GM18951 (cell line): Measurements from ENCODE around the gene CAMSAP1.

Source experiments
- POLR2A ChIP-seq: IDR thresholded peaks from 4 replicates; pipeline ENCODE4 v1.6.1; 2011; ENCODE audit warnings: mild to moderate bottlenecking; ENCODE audit not compliant: insufficient read length, insufficient read depth; ENCODE audit errors: extremely low read depth
- in situ Hi-C: fragments of 300-500 bp; cut with MboI; formaldehyde crosslinking; loops from one replicate; pipeline ENCODE4 v1.12.0; 2022; ENCODE audit warnings: low sequenced_read_pairs, mixed read lengths, inconsistent platforms; ENCODE audit not compliant: unreplicated experiment

The CAMSAP1 gene

DNA sequence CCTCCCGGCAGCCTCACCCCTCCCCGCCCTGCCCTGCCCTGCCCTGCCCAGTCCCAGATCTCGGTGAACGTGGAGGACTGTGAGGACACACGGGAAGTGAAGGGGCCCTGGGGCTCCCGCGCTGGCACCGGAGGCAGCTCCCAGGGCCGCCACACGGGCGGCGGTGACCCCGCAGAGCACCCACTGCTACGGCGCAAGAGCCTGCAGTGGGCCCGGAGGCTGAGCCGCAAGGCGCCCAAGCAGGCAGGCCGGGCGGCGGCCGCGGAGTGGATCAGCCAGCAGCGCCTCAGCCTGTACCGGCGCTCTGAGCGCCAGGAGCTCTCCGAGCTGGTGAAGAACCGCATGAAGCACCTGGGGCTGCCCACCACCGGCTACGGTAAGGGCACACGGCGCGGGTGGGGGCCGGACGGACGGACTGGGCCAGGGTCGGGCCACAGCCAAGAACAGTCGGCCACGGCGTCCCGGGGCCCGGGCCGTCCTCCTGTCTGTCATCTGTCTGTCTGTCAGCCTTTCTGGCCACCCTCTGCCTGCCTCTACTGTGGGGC is 121.1 kb downstream of the CAMSAP1 start:
- in situ Hi-C loops = no loop called here
- TF ChIP-seq POLR2A = no peak

DNA sequence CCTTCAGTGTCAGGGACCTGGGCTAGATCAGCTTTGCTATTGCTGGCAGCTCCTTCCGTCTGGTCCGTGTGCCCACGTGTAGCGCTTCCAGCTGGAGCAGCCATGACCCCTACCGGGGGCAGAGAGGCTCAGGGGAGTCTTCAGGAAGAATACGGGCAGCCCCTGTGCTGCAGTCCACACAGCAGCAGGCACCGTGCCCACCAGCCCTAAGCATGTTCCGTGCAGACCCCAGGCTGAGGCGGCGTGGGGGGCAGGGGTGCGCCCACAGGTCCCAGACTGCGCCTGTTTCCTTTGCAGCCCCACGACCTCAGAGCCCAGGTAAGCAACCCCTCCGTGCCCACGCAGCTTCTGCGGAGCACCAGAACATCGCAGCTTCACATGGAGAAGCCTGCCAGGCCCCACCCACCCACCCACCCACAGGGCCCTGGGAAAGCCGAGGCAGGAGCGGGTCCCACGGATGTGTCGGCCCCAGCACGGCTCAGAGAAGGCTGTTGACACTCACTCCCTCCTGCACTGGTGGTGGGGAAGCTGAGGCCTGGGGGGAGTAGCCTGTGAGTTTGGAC is 122.3 kb downstream of the CAMSAP1 start:
- TF ChIP-seq POLR2A = no peak
- in situ Hi-C loops = no loop called here

DNA sequence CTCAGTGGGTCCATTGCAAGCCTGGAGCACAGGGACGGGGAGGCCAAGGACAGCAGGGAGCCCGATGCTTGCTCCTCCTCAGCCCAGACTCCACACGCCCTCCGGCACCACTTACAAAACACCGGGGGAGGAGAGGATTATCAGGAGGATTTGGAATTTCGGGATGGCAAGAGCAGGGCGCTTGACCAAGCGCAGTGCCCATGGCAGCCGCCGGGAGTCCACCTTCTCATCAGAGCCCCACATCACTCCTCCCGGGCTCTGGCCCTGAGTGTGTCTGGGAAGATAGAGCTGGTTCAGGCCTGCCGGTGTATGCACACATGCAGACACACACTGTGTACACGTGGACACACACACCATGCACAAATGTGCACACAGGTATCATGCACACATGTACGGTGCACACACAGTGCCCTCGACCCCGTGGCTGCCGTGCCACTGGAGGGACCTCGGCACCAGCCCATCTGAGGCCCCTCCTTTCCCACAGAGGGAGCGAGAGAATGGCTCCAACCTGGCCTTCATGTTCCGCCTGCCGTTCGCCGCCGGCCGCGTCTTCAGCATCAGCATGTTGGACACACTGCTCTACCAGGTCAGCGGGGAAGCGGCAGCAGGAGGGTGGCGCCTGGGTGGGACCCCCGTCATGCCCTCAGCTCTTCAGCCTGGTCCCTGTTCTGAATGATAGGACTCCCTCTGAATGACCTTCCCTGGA is 123.7 kb downstream of the CAMSAP1 start:
- in situ Hi-C loops = no loop called here

DNA sequence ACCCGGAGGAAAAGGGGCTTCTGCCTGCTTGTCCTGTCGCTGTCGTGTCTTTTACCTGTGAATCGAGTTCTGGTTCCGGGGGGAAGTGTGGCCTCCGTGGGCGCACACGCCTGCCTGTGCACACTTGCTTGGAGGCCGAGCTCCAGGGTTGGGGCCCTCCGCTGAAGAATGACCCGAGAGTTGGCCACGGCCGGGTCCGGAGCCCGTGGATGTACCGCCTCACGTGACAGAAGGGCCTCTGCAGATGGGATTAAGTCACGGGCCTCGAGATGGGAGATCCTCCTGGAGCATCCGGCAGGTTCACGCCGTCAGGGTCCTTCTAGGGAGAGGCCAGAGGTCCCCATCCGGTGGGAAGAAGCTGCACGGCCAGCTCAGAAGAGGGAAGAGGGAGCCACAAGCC is 124.4 kb downstream of the CAMSAP1 start:
- in situ Hi-C loops = no loop called here
- TF ChIP-seq POLR2A = no peak

More for the DNA sequence above, 123.7 kb downstream of the CAMSAP1 start:
- no peak for TF ChIP-seq POLR2A

DNA sequence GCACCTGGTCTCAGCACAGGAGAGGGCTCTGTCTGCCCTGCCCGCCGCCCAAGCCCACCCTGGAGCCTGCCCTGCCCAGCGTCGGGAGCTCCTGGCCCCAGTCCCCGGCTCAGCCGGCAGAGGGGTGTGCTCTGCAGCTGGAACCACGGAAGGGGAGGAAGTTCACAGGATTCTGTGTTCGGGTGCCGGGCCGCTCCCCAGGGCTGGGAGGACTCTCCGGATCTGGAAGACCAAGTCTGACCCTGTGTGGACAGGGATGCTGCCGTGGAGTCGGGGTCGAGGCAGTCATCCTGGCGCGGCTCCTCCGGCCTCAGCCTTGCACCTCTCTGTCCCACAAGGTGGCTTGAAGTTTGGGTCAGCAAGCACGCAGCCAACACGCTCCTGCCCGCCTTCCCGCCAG is 126.7 kb downstream of the CAMSAP1 start:
- in situ Hi-C loops = no loop called here
- TF ChIP-seq POLR2A = no peak

DNA sequence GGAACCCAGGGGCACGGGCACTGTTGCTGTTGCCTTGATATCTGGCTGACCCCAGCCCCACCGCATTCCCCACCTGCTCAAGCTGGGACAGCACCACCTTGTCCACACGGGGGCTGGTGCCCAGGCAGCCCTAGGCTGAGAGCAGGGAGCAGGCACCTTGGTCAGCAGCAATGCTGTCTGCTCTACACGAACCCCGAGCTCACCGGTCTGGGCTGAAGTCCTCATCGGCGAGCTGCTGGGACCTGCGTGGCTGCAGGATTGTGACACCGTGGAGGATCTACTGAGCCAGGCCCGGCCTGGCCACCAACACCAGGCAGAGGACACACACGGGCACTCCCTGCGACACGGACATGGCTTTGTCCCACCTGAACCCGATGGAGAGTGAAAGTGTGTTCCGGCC is 127.3 kb downstream of the CAMSAP1 start:
- TF ChIP-seq POLR2A = no peak
- in situ Hi-C loops = no loop called here

DNA sequence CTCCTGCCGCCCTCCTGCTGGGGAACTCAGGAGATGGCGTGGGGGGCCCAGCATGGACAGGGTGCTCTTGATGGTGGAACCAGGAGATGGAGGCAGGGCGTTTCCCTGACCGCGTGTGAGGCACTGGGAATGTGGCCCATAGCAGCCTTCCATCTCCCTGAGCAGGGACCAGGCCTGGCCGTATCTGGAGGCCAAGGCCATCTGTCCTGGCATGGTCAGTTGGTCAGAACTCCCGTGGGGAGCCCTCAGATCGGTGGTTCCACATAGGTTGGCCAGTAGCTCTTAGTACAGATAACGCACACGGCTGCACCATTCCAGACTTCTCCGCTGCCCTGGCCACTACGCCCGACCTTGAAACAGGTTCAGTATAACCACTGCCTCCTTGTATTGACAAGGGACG is 127.8 kb downstream of the CAMSAP1 start:
- in situ Hi-C loops = no loop called here
- no peak for TF ChIP-seq POLR2A

DNA sequence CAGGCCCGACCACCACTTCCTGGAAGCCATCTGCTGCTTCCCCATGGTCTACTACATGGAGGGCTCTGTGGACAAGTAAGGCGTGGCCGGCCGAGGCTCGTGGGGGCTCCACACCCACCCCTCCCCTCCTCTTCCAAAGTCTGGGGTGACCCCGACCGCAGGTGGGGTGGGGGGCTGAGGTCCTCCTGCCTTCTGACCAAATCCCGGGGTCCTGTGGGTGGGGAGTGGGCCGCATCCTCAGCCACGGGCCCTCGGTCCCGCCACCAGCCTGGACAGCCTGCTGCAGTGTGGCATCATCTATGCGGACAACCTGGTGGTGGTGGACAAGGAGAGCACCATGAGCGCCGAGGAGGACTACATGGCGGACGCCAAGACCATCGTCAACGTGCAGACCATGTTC is 128.9 kb downstream of the CAMSAP1 start:
- no peak for TF ChIP-seq POLR2A
- in situ Hi-C loops = no loop called here

DNA sequence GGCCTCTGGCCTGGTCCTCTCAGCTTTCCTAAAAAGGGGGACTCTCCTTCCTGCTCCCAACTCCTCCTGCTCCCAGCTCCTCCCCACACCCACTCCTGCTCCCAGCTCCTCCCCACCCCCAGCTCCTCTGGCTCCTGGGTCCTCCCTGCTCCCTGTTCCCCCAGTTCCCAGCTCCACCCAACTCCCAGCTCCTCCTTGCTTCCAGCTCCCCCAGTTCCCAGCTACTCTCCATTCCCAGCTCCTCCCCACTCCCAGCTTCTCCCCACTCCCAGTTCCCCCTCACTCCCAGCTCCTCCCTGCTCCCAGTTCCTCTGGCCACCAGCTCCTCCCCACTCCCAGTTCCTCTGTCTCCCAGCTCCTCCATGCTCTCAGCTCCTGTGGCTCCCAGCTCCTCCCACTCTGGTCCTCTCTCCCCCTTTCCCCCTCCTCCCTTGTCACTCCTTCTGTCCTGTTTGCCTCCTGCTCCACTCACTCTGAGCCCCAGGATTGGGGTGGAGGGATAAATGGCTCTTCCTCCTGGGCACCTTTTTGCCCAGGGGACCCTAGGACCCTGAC is 129.6 kb downstream of the CAMSAP1 start:
- TF ChIP-seq POLR2A = no peak
- in situ Hi-C loops = no loop called here

DNA sequence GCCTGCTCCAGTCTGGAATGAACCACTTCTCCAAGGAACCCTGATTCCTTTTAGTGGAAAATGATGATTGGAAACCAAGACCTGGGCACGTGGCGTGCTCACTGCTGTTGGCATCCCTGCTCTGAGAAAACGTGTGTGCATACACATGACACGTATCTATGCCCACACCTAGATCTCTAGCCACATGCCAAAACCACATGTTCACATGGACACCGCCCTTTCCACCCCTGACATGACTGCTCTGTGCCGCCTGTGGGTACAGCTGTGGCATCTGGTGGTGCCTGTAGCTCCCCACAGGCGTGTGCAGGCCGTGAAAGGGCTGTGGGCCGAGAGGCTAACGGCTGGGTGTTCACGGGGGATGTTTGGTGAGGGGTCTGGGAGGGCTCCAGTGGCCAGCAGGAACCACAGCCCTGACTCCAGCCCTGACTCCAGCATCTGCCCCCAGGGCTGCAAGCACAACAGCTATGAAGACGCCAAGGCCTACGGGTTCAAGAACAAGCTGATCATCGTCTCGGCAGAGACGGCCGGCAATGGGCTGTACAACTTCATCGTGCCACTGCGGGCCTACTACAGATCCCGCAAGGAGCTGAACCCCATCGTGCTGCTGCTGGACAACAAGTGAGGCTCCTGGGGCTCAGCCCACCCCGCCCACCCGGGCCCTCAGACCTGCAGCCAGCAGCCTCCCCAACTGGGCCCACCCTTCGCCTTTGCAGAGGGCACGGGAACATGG is 130.3 kb downstream of the CAMSAP1 start:
- no peak for TF ChIP-seq POLR2A
- in situ Hi-C loops = no loop called here

DNA sequence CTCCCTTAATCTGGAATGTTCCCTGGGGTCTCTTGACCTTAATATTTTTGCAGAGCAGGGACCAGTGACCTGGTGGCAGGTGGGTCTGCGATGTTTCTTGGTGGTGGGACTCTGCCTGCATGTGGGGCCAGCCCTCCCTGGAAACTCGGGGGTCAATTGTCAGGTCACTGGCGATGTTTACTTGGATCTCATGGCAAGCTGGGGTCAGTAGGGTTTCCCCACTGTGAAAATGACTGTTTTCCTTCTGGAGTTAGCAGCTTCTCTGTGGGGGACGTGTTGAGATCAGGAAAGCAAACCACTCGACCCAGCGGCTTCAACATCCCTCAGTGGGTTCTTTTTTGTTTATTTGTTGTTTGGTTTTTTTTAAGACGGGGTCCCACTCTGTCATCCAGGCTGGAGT is 131.4 kb downstream of the CAMSAP1 start:
- in situ Hi-C loops = no loop called here
- no peak for TF ChIP-seq POLR2A

DNA sequence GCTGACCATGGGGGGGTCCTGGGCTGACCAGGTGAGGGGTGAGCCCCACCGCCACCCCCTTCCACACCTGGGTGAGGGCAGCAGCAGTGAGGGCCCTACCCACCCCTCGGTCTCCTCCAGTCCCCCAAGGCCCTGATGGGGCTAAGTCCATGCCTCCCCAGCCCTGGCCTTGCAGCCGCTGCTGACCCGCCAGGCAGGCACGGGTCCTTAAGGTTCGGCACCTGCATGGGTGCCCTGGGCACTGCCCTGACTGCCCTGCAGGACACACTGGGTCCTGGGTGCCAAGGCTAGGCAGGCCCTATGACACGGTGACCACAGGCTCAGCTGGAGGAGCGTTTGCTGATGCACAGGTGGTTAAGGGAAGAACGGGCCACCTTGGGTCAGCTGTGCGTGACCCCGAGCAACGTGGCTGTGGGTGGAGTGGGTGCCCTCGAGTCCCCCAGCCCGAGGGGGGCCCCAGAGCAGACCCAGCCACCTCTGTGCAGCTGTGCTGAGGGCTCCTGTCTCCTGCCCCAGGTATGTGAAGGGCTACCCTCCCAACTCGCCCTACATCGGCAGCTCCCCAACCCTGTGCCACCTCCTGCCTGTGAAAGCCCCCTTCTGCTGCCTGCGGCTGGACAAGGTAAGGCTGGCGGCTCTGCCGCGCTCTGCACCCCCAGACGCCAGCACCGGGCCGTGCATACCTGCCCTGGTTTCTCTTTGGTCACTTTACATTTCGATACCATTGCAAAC is 132.4 kb downstream of the CAMSAP1 start:
- TF ChIP-seq POLR2A = no peak
- in situ Hi-C loops = no loop called here

DNA sequence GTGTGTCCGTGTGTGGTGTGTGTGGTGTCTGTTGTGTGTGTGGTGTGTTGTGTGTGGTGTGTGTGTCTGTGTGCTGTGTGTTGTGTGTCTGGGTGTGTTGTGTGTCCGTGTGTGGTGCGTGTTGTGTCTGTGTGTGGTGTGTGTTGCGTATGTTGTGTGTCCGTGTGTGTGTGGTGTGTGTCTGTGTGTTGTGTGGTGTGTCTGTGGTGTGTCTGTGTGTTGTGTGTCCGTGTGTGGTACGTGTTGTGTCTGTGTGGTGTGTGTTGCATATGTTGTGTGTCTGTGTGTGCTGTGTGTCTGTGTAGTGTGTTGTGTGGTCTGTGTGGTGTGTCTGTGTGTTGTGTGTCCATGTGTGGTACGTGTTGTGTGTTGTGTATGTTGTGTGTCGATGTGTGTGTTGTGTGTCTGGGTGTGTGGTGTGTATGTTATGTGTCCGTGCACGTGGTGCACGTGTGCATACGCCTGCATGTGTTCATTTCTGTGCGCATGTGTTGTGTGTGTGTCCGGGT is 133.1 kb downstream of the CAMSAP1 start:
- in situ Hi-C loops = no loop called here
- TF ChIP-seq POLR2A = no peak
